Stimulated activated CD4-positive, alpha-beta T cell treated with anti-CD3 and anti-CD28 coated beads, Interleukin-4, amount 100 ng/mL, for 48 hours (primary cell): ENCODE results near the gene GLYATL1.
"Not testable (repeated sequence)": the region's sequence is repeated elsewhere in the genome, so short reads cannot be mapped to it uniquely, and the experiment has no call there.

Source experiments
- DNase-seq, 2 donors: peaks; one replicate each; pipeline ENCODE4 v3.0.0-alpha.2; 2020; ENCODE audit warnings: low read depth in 2 of 2

The GLYATL1 gene

DNA sequence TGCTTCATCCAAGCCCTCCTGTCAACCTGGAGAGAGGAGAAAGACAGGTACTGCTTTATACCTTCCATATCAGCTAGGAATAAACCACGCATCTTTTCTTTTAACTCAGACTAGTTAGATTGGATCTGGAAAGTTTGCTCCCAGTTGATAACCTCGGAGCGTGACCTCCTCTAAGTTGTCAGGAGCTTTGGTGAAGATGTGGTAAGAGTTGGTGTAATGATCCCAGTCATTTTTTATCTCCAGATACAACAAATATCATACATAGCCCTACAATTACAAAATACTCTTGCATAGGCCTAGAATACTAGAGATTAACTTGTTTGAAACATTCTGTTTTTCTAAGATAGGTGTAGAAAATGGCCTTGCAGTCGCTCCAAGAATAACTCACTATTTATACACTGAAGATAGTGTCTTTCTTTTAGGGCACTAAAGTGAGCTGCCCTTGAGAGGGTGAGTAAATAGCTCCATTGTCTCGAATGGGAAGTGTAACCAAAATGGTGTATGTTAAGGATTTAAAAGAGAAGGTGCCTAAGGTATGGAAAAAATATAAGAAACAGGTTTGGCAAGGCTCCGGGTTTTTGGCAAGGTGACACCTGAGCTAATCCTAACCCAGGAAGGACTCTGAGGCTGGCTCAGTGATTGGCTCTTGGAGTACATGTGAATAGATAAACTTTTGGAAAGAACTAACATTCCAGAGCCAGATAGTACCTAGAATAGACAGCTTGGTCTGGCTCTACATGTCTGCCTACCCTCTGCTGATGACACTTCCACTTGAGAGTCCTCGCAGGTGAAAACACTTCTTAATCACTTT lies 59.4 kb downstream of the GLYATL1 start:
- DNase-seq = no peak

DNA sequence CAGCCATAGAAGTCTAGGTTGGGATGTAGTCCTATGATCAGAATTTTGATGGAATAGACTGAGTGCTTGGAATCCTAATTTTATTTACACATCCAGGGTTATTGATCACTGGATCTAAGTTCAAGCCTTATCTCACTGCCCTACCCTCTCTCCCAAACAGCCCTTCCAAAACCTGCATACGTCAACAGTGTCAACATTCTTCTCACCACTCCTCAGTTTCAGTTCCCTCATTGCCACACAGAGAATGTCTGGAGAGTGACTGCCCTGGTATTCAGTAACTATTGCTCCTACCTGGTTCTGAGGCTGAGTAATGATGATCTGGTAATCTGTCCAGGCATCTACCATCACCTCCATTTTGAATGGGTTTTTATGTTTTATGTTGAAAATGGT lies 60.0 kb downstream of the GLYATL1 start:
- no peak for DNase-seq

DNA sequence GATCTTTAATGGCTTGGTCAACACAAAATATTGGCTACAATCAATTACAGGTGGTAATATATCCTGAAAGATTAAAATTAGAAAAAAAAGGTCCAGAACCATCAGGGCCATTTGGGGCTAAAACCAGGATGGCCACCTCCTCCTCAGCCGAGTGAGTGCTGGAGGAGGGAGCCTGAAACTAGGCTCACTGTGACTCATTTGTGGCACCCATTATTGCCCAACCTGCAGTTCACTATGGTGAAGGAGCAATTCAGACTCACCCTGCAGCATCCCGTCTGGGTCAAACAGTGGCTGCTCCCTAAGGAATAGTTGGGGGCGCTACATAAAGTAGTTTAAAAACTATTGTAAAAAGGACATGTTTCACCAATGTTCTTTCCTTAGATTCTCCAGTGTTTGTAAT lies 60.7 kb downstream of the GLYATL1 start:
- no peak for DNase-seq

DNA sequence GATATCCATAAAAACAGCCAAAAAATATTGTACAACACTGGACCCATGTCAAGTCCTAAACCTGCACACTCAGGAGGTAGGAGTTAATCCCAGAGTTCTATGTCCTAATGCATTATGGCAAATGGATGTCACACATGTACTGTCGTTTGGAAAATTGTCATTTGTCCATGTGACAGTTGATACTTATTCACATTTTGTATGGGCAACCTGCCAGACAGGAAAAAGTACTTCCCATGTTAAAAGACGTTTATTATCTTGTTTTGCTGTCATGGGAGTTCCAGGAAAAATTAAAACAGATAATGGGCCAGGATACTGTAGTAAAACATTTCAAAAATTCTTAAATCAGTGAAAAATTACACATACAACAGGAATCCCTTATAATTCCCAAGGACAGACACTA lies 62.7 kb downstream of the GLYATL1 start:
- DNase-seq = not testable (repeated sequence)
